Lower leg skin (tissue), 3 donors: ENCODE measurements around the gene SCAI.

ENCODE experiments used
- CTCF ChIP-seq, 3 donors: fragments of 450-650 bp; IDR thresholded peaks; one replicate each; pipeline ENCODE4 v1.5.1; 2016; ENCODE audit warnings: antibody characterized with exemption in 3 of 3, mild to moderate bottlenecking in 3 of 3, moderate library complexity in 2 of 3
- POLR2A ChIP-seq, 2 donors: fragments of 450-650 bp; IDR thresholded peaks; one replicate each; pipeline ENCODE4 v1.6.1; 2016 to 2017; ENCODE audit warnings: antibody characterized with exemption in 2 of 2, mild to moderate bottlenecking in 1 of 2, moderate library complexity in 1 of 2

GRCh38 chr9:125190361-125190801 is 47.1 kb upstream of the SCAI start:
- TF ChIP-seq CTCF (IDR thresholded peaks at IDR 0.05) (no peak), POLR2A (IDR thresholded peaks at IDR 0.05) (no peak)
